Activated CD4-positive, alpha-beta T cell treated with anti-CD3 and anti-CD28 coated beads, Interleukin-2, Interleukin-6, amounts not matched to agents 100 ng/mL and 50 ng/mL, durations not matched to agents 16 hours and 8 hours (primary cell): ENCODE data around the gene HOXD13.

ENCODE experiments used
- DNase-seq: peaks from one replicate; pipeline ENCODE4 v3.0.0-alpha.2; 2020

The HOXD13 gene

DNA sequence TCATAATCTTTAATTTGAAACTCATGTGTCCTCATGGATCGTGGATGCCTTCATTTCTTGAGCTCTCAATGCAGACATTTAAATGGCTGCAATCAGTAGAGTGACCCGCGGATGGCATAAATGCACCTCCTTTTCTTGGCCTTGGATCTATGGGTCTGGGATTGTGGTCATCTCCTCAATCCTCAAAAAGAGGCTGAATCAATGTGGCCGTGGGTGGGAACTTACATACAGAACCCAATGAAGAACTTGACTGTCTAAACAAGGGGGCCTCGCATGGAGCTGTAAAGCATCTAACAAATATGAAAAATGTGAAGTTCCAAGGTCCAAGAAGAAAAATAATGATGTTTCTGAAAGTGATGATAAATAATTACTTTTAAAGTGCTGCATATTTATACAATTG, 2.9 kb downstream of the HOXD13 start:
- DNase-seq: no peak

DNA sequence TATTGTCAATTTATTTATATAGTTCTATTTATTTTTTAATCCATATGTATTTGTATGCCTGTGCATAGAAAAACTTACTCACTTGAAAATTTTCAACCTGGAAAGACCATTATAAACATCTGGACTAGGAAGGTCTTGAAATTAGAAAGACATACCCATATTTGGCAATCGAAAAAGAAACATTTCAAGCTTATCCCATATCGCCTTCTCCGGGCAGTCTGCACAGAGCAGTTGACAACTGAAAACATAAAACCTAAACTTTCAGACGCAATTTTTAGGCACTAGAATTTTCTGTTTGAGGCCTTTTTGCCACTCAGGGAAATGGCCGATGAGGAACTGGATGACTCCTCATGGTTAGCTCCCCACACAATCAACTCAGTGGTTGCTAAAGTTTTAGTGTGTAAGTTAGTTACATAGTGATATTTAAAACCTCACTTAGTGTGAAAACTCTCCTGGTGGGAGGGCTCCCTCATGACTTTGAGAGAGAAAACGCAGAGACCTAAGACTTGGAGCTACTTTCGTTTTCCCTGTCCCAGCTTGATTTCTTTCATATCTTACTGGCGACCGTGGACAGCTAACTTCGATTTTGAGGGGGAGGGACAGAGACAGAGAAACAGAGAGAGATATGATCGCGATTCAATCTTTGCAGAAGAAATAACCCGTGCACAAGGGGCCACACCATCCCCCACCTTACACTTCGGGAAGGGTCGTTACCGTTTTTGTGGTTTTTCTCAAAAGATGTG, 3.9 kb downstream of the HOXD13 start:
- no peak for DNase-seq

DNA sequence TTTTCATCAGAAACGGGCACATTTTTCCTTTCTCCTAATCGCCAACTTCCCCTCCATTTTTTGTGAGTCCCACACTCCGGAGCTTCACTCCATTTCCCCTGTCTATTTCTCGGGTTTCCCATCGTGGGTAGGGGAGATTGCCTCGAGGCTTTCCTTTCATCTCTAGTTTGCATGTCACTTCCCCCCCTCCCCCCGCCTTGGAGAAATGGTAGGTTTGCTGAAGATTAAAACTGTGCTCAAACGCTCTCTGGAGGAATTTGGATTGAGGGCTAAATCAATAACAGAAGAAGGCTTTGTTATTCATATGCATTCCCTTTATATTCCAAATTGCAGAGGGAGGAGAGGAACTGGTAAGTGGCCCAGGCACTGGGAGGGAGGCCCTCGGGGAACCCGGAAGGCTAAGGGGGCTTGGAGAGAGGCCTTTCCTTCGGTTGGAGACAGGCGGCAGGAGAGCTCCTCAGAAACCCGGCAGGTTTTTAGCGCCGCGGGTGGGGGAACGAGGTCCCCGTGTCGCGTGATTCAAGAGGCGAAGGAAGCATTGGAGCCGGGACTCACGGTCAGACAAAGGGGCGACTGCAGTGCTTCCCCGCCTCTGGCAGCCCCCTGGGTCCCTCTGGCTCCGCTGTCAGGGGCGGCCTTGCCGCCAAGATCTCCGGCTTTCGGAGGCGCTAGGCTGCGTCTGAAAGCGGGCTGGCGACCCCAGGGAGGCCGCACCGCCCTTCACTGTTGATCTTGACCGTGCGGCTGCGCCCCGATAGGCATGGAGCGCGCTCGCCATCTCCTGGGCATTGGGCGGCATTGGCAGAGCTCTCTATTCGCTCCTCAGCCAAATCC, 4.7 kb downstream of the HOXD13 start:
- peak; percentile 68 for DNase-seq

DNA sequence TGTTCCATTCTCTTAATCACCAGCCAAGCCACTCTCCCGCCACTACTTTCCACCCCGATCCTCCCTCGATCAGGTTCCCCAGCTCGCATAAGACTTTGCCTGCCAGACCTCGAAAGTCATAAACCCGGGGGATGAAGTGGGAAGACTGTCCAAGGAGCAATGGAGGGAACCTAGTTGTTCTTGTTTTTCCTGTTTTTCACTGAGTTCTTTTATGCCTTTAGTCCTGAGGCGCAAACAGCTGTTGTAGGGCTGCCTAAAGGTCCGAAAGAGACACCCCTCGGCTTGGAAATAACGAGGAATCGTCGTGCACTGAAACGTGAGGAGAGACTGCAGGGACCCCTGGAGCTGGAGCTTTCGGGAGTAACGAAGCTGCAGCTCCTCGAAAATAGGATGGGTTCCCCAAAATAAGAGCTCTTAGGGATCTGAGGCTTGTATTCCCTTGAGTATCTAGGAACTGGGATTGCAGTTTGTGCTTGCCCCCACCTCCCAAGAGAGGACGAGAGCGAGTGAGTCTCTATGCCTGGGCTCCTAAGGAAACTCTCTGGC, 5.4 kb downstream of the HOXD13 start:
- no peak for DNase-seq

DNA sequence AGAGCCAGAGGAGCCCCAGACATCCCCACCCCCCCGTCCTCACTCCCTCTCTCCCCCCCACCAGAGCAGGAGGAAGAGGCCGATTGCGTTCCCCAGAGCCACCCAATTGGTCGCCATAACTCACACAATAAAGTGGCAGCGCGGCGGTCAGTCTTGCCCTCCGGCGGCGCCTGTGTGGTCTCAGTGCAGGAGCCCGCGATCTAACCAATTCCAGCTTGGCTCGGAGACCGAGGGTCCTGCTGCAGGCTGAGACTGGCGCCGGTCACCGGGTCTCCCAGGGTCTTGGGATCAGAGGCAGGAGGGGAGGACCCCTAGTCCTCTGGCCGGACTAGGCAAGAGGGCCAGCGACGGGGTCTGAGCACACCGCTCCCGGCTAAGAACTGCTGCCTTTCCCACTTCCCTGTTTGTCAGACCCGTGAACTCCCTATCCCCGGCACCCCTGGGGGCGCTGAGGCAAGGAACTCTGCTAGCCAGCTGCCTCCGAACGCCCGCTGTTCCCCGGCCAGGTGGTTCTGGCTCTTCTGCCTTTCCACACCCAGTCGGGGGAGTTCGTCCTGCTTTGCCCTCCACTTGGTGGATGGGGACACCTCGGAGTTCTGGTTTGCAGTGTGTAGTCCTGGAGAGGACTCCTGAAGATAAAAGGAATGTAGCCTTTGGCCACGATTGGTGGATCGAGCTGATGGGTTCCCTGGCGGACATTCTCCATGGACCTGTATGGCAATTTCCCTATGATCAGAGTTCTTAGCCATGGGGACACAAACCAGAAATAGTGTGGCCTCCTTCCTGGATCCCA, 6.0 kb downstream of the HOXD13 start:
- no peak for DNase-seq

DNA sequence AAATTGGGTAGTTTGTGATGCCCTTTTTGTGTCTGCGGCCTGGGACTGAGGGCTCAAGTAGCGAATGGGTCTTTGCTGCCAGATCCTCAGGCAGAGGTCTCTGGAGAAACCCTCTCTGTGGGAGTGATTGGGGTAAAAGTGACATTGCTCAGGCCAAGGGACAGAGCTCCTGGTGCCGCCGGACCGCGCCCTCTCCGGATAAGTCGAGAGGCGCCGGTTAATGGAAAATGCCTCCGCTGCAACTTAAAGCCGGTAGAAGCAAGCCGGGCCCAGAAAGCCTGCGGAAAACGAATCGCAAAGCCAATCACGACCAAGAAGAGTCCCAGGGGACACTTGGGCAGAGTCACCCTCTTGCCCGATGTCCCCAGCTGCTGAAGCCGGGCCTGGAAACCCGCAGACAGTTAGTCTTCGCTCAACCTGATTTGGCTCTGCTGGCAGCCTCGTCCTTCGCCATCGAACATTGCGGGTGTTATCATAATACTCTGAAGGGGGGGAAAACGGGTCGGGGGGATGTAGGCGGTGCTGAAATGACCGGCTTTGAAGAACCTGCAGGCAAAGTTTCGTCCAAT, 6.7 kb downstream of the HOXD13 start:
- no peak for DNase-seq

DNA sequence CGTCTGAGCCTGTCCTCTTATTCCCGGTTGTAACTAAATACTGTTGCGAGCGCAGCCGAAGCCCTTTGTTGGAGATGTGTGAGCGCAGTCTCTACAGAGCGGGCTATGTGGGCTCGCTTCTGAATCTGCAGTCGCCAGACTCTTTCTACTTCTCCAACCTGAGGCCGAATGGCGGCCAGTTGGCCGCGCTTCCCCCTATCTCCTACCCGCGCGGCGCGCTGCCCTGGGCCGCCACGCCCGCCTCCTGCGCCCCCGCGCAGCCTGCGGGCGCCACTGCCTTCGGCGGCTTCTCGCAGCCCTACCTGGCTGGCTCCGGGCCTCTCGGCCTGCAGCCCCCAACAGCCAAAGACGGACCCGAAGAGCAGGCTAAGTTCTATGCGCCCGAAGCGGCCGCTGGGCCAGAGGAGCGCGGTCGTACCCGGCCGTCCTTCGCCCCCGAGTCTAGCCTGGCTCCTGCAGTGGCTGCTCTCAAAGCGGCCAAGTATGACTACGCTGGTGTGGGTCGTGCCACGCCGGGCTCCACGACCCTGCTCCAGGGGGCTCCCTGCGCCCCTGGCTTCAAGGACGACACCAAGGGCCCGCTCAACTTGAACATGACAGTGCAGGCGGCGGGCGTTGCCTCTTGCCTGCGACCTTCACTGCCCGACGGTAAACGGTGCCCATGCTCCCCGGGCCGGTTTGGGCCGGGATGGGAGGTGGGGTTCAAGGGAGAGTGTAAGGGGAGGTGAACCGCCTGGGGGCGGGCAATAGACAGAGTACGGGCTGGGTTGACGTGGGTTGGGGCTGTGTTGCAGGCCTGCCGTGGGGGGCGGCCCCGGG, 7.4 kb downstream of the HOXD13 start, which contains the start of gene HOXD12:
HOXD12 (plus strand) TSS at position 68 of the 819 bp plus-strand sequence; CDS start at position 75, 7 bp downstream.
- DNase-seq: no peak

DNA sequence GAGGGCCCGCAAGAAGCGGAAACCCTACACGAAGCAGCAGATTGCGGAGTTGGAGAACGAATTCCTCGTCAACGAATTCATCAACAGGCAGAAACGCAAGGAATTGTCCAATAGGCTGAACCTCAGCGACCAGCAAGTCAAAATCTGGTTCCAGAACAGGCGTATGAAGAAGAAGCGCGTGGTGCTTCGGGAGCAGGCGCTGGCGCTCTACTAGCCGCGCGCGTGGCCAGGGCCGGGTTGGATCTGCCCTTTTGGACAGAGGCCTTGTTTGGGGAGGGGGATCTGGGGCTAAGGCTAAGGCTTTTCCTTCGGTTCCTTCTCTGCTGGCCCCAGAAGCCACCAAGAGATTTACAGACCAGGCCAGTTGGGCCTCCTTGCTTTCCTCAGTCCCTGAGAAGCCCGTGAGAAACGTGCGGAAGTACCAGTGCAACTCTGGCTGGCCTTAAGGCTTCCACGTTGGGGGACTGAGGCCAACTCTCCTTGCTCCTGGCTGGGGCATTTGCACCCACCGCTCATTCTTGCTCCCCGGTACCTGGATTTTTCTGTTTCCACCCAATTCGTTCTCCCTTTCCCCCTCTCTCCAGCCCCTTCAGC, 8.1 kb downstream of the HOXD13 start:
- DNase-seq: no peak

DNA sequence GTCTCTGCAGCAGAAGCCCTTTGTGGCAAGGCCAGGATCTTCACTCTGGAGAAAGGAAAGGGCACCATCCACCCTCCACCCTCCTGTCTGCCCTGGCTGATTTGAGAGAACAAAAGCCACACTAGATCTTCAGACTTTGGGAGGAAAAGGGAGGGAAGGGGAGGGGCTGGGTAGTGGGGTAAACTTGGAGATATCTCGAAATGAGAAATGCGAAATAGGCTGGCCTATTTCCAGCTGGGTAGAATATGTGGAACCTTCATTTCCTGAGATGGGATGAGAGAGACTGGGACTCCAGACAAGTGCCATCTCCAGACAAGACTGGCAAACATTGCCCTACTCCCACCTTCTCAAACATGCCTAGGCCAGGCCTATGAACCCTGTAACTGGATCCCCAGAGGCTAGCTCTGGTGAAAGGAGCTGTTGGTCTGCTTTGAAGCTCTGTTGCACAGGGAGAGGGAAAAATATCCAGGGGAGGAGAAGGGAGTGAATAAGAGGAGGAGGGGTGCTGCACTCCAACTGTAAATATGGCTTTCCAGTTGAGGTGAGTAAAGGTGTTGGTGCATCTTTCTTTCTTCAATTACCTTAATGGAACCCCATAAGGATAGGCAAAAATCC, 8.8 kb downstream of the HOXD13 start:
- no peak for DNase-seq

DNA sequence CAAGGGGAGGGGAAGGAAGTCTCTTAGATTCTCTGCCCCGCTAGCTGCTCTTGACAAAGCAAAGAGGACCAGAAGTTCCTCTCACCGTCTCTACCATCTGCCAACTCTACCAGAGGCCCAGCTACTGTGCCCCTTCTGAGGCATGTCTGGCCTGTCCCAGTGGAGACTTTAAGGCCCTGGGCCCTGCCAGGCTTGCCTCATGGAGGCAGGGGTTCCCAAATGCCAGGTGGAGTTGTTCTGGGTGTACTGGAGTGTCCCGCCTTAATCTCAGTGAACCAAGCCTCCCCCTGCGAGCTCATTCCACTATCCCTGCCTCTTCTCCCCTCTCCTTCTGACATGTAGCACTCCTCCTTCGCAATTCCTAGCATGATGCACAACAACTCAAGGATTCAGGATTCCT, 9.3 kb downstream of the HOXD13 start:
- no peak for DNase-seq

DNA sequence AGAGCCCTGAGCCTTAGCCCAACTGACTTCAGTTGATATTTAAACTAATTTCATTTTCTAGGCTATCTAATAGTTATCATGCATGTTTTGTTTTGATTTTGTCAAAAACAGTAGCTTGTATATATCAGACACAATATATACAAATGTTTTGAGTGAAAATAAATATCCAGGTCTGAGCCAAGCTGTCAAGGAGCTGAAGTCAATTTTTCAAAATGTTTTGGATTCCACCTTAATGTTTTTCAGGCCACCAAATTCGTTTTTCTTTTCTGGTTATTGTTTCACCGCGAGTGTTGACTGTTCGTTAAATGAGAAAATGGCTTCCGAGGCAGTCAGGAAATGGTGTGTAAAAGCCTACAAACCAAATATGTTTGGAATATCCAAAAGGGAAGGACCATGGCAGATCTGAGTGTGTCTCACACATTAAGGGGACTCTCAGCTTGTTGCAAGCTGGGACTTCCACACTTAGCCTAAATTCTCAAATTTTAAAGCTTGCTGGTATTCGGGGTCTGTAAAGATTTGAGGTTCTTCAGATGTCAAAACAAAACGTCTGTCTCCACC, 9.9 kb downstream of the HOXD13 start:
- no peak for DNase-seq

DNA sequence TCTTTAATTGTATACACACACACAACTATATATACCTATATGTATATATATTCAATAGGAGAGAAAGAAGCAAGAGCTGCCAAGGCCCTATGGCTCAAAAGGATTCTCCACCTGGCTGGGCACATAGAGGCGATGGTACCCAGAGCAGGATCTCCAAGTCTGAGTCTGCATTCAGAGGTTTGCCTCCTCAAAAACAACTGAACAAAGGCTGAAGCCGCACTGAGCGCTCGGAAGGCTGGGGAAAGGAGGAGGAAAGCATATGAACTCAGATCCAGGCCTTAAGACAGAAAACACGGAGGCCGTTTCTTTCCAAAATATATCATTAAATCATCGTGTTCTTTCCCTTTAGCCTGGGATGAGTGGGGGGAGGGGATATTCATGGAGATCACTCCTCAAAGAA, 10.7 kb downstream of the HOXD13 start:
- no peak for DNase-seq

DNA sequence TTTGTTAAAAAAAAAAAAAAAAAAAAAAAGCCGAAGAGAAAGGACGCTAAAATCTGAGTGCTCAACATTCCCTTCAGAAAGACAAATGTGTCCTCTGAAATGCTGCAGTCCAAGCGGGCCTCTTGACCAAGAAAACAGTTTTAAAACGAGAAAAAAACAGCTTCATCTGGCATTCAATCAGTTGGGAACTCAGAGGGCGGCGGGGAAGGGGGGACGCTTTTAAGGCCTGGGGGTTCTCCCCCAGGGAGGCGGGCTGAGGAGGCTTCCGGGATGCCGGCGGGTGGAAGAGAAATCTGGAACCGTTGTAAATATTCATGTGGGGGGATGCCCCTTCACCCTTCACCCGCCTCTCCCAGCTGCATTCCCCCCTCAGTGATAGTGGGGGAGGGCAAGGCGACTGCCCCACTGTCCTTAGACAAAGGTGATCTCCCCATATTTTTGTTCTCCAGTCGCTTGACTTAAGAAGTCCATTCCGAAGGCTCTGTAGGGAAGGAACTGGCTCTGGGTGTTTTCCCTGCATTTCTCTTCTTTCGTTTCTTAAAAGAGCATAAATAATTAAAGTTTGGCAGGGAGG, 11.3 kb downstream of the HOXD13 start:
- no peak for DNase-seq

DNA sequence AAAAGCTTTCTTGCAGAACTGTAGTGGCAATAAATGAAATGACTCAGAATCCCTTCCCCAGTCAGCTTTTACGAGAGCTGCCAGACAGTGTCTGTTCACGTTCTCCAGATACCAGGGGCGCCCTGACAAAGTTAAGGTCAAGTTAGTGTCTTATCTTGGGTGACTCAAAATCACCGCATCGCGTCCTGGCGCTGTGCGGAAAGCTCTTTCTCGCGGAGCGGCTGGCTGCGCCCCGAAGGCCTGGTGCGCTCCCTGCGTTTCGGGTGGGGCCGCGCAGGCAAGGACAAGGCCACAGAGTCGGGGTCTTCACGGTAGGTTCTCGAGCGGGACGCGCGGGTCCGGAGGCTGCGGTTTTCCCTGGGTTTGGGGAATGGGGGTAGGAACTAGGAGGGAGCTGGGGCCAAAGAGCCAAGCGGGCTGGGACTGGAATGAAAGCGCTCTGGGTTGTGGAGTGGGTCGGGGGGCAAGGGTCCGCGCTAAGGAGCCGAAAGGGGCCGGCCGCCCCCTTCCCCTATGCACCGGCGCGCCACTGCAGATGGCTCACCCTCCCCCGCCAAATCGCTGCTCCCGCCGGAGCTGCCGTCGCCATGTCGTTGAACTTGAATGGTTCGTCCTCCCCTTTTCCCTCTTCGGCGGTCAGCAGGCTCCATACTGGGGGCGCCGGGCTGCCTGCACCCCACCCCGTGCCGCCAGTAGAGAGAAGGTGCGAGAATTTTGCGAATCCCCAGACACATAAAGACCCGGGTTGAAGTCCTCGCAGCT, 12.0 kb downstream of the HOXD13 start:
- DNase-seq: no peak

DNA sequence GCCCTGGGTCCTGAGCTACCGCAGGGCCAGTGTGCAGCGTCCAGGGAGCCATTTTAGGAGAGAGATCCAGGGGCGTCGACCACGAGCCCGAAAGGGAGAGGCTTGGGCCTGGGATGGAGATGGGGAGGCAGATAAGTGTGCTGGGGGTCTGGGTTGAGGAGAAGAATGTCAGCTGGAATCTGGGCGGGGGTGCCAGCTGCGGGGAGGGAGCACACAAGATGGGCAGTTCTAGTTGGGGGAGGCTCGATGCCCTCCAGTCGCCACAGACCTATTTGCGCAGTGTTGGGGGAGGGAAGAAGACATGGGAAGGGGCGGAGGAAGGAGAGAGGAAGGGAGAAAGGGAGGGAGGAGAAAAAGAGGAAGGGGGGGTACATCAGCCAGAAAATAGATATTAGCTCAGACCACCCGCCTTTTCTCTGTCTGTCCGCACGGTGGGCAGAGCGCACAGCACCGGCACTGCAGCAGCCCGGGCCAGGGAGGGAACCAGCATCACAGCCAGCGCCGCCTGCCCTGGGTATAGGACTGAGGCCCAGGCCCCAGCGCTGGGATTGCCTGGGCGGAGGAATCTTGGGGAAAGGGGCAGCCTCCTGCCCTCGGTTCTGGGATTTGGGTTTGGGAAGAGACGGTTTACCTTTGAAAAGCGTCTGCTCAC, 12.7 kb downstream of the HOXD13 start:
- DNase-seq: no peak

DNA sequence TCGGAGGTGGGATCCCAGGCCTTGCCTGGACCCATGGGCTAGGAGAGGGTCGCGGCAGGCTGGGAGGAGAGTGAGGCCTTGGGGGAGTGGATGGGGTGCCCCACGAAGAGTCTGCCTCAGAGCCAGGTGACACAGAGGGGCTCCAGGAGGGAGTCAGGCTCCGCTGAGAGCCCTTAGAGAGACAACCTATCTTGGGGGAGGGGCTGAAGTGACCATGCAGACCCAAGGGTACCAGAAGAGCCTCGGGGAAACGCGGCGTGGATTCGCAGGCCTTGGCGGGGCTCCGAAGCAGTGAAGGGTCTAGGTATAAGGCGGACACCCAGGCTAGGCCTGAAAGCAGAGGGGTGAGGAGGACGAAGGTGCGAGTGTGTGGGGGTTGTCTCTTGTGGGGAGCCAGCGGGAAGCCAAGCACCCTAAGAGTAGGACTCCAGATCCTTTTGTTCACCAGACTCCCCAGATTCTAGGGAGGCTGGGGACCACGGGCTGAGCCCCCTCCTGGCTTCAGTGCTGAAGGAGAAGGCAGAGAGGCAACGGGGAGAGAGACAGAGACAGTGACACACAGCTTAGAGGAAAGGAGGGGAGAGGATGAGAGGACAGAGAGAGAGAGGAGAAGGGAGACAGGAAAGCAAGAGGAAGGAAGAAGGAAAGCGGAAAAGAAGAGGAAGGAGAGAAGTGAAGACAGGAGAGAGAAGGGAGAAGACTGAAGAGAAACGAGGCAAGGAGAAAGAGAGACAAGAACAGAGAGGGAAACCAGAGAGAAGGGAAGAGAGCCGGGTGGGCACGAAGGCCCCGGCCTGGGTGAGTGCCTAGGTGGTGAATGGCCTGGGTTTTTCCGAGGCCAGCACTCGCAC, 13.4 kb downstream of the HOXD13 start:
- no peak for DNase-seq

DNA sequence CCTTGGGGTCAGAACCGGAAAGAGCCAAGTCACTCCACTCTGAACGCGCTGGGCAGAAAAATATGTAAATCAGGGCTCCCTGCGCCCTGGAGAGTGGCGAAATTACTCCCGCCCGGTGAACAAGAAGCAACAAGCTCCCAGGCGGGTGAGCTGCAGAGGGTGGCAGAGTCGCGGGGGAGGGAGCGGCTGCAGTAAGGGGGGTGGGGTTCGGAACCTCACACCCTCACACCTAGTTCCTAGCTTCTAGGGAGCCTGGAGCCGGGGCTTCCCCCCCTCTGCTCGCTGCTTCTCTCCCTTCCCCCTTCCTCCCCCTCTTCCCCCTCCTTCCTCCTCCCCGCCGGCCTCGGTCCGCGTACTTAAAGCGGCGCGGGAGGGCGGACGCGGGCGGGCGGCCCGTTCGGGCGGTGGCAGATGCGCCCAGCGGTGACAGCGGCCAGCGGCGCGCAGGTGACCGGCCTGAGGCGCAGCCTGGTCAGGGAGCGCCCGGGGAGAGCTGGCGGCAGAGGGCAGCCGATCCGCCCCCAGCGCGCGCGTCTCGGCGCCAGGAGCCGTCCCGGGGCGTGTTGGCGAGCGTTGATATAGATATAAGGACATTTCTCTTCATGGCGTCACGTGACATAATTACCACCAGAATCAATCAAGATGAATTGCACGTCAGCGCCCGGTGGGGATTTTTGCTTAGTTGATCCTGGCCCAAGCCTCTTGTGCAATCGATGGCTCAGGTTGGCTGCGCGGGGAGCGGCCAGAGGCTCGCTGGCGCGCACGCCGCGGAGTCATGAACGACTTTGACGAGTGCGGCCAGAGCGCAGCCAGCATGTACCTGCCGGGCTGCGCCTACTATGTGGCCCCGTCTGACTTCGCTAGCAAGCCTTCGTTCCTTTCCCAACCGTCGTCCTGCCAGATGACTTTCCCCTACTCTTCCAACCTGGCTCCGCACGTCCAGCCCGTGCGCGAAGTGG, 14.3 kb downstream of the HOXD13 start, which contains the start of gene HOXD11:
HOXD11 (plus strand) TSS at position 700 of the 959 bp plus-strand sequence; CDS start at position 776, 76 bp downstream.
- no peak for DNase-seq
